Karpas-422 (cell line): ENCODE data around the gene STPG3. TPM values are rescaled to one million over a fixed set of nuclear protein-coding genes. Genes with fewer than 3 reads are reported as not detected.

Experiments used
- DNase-seq: peaks from one replicate; pipeline ENCODE4 v3.0.0-alpha.2; 2015
- H2AFZ ChIP-seq: fragments of 200-600 bp; sonication (generic); 2 replicates; pipeline ENCODE4 v1.6.1; 2014; ENCODE audit warnings: antibody characterized with exemption, low read length, mixed read lengths
- H3K27ac ChIP-seq: fragments of 200-600 bp; sonication (generic); 2 replicates; pipeline ENCODE4 v1.5.1; 2014; ENCODE audit warnings: mild to moderate bottlenecking, low read length, moderate library complexity
- H3K27me3 ChIP-seq: fragments of 200-600 bp; sonication (generic); 2 replicates; pipeline ENCODE4 v1.6.1; 2014; ENCODE audit warnings: low read length, mixed read lengths
- H3K36me3 ChIP-seq: fragments of 200-600 bp; sonication (generic); 2 replicates; pipeline ENCODE4 v1.6.1; 2014; ENCODE audit warnings: low read length, mixed read lengths; ENCODE audit not compliant: insufficient read depth
- H3K4me1 ChIP-seq: fragments of 200-600 bp; sonication (generic); 2 replicates; pipeline ENCODE4 v1.6.1; 2014; ENCODE audit warnings: mild to moderate bottlenecking, low read length, mixed read lengths
- H3K4me2 ChIP-seq: fragments of 200-600 bp; sonication (generic); 2 replicates; pipeline ENCODE4 v1.6.1; 2014; ENCODE audit warnings: low read length, low read depth, mild to moderate bottlenecking; ENCODE audit not compliant: poor library complexity, severe bottlenecking
- H3K4me3 ChIP-seq: fragments of 200-600 bp; sonication (generic); 2 replicates; pipeline ENCODE4 v1.5.1; 2014; ENCODE audit warnings: mild to moderate bottlenecking, antibody characterized with exemption, low read length, mixed read lengths
- H3K79me2 ChIP-seq: fragments of 200-600 bp; sonication (generic); 2 replicates; pipeline ENCODE4 v1.6.1; 2014; ENCODE audit warnings: mild to moderate bottlenecking, low read length, mixed read lengths
- H3K9ac ChIP-seq: fragments of 200-600 bp; sonication (generic); 2 replicates; pipeline ENCODE4 v1.6.0; 2014; ENCODE audit warnings: low read length
- H3K9me2 ChIP-seq: fragments of 200-600 bp; sonication (generic), shearing (Covaris generic); replicated peaks from 2 replicates; pipeline ENCODE4 v1.6.0; 2014; ENCODE audit warnings: mild to moderate bottlenecking, low read length, moderate library complexity; ENCODE audit not compliant: insufficient read depth
- H3K9me3 ChIP-seq: fragments of 300-700, 200-600 bp; sonication (generic); 2 replicates; pipeline ENCODE4 v1.6.1; 2014; ENCODE audit warnings: low read length, mixed read lengths
- H4K20me1 ChIP-seq: fragments of 200-600 bp; sonication (generic); 2 replicates; pipeline ENCODE4 v1.6.1; 2014; ENCODE audit warnings: mild to moderate bottlenecking, antibody characterized with exemption, low read length, low read depth; ENCODE audit not compliant: insufficient read depth
- total RNA-seq: library from RNA; depleted of rRNA; stranded (reverse); fragments of >200 nt; shearing (Covaris generic); gene quantifications from 2 replicates; pipeline ENCODE4 v1.2.3, GENCODE V29; 2014; ENCODE audit warnings: low replicate concordance

The STPG3 gene
- total RNA-seq, 1 experiment from 2014 or later, result 0.86 TPM

- no peak overlapping the region for H2AFZ ChIP-seq
- H3K36me3 ChIP-seq, result no peaks in the 10 kb centered on the region
- H4K20me1 ChIP-seq, result no peaks in the 10 kb centered on the region
- no peak overlapping the region for H3K9ac ChIP-seq
- no peaks in the 10 kb centered on the region for H3K9me3 ChIP-seq
- H3K4me3 ChIP-seq, result no peak overlapping the region
- H3K27me3 ChIP-seq, result no peaks in the 10 kb centered on the region
- H3K4me2 ChIP-seq, result no peak overlapping the region
- peaks cover 18% of the 10 kb centered on the region for H3K4me1 ChIP-seq
- no peaks in the 10 kb centered on the region for H3K79me2 ChIP-seq
- H3K9me2 ChIP-seq, result no peaks in the 10 kb centered on the region
- DNase-seq, result no peak
- no peak overlapping the region for H3K27ac ChIP-seq
Observed at GRCh38 chr9:137219757-137220316, 31.2 kb upstream of the STPG3 start.

DNA sequence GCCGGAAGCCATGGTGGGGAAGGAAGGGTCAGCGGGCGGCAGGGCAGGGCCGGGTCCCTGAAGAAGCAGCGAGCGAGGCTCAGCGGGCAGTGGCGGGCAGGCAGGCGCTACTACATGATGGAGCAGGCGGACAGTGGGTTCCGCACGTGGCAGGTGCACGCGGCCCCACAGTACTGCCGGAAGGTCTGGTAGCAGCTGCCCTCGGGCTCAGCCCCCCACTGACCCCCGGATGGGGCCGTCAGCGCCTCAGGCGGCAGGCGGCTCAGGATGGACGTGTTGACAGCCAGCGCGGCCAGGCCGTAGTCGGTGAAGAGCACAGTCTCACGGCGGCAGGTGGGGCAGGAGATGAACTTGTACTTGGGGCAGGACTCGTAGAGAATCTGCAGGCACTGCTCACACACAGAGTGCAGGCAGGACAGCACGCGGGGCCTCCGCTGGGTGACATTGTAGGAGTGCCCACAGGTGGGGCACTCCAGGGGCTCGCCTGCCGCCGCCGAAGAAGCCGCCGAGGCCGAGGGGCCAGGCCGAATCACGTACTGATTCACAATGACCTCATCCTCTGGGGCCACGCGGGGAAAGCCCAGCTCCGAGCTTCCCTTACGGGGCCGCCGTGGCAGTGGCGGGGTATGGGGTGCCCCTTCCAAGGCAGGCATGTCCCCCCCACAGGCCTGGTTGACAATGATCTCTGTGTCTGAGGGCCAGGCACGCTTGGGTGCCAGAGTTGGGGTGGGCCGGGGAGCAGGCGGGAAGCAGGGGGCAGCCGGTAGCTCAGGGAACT is 30.6 kb upstream of the STPG3 start:
- Histone ChIP-seq H3K27me3 (no peaks in the 10 kb centered on the region), H3K9ac (no peak overlapping the region), H3K4me3 (no peak overlapping the region), H3K4me2 (no peak overlapping the region), H3K9me2 (no peaks in the 10 kb centered on the region), H4K20me1 (no peaks in the 10 kb centered on the region), H3K27ac (no peak overlapping the region), H3K4me1 (peaks cover 22% of the 10 kb centered on the region), H3K36me3 (no peaks in the 10 kb centered on the region), H2AFZ (no peak overlapping the region), H3K9me3 (no peaks in the 10 kb centered on the region), H3K79me2 (no peaks in the 10 kb centered on the region)
- DNase-seq, result no peak

DNA sequence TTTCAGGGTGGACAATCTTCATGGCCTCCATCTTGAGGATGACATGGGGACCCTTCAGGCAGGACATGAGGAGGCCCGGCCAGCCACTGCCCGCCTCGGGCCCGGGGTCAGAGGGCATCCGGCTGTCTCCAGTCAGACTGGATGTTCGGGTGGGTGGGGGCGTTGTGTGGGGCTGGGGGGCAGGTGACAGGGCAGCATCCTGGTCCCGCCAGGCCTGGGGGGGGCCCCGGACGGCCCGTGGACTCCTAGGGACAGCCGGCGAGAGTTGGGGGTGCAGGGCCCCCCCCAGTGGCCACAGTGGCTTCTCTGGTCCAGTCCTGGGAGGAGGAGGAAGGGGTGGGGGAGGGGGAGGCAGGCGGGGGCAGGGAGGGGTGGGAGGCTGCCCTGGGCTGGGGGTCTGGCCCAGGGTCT is 30.0 kb upstream of the STPG3 start:
- Histone ChIP-seq H3K27ac (no peak overlapping the region), H3K9ac (no peak overlapping the region), H3K4me2 (no peak overlapping the region), H3K9me2 (no peaks in the 10 kb centered on the region), H2AFZ (no peak overlapping the region), H3K4me3 (no peak overlapping the region), H4K20me1 (no peaks in the 10 kb centered on the region), H3K9me3 (no peaks in the 10 kb centered on the region), H3K27me3 (no peaks in the 10 kb centered on the region), H3K4me1 (peaks cover 22% of the 10 kb centered on the region), H3K79me2 (no peaks in the 10 kb centered on the region), H3K36me3 (no peaks in the 10 kb centered on the region)
- no peak for DNase-seq

- Histone ChIP-seq H3K9me2 (no peaks in the 10 kb centered on the region), H3K27me3 (no peaks in the 10 kb centered on the region), H3K9ac (no peak overlapping the region), H4K20me1 (no peaks in the 10 kb centered on the region), H3K27ac (no peak overlapping the region), H3K4me1 (peaks cover 22% of the 10 kb centered on the region), H3K4me3 (no peak overlapping the region), H3K36me3 (no peaks in the 10 kb centered on the region), H3K79me2 (no peaks in the 10 kb centered on the region), H2AFZ (no peak overlapping the region), H3K4me2 (no peak overlapping the region), H3K9me3 (no peaks in the 10 kb centered on the region)
- DNase-seq, result no peak
Observed at GRCh38 chr9:137221506-137222111, 29.5 kb upstream of the STPG3 start.

DNA sequence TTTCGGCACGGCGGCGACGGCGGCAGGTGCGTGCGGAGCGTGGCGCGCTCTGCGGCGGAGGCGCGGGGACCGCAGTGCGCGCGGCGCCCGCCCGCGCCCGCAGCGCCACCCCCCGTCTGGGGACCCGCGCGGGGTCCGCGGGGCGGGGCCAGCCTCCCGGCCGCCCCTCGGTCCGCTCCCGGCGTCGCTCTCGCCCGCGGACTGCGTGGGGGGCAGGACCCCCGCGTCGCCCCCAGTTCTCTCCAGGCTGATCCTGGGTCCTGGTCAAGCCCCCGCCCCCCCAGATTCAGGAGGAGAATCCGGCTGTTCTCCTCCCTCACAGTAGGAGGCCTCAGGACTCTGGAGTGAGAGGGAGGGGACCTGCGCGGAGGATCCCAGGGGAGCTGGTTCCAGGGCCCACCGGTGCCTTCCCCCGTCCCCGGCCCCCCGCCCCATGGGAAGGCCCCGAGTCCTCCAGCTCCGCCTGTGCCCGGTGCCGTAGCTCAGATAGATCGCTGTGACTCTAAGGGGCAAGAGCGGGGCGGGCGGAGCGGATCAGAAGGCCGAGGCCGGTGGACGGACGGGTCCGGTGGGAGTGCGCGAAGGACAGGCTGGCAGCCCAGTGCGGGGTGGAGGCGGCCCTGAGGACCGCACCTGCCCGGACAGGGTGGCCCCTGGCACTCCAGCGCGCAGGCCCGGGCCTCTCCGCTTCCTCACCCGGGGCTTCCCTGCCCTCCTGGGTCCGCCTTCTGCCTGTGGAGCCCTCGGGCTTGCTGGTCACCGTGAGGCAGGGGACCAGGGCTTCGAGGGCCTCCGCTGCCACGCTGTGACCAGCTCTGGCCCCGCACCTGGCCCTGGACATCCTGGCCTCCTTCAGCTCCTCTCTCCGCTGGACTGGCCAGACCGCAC is 28.7 kb upstream of the STPG3 start, which contains the start of gene RNF208:
TSS of gene RNF208 (minus strand) at position 51 of the 888 bp plus-strand sequence. CDS start 1,028 bp downstream, outside the sequence.
- DNase-seq, result no peak
- Histone ChIP-seq H3K36me3 (no peaks in the 10 kb centered on the region), H4K20me1 (no peaks in the 10 kb centered on the region)

DNA sequence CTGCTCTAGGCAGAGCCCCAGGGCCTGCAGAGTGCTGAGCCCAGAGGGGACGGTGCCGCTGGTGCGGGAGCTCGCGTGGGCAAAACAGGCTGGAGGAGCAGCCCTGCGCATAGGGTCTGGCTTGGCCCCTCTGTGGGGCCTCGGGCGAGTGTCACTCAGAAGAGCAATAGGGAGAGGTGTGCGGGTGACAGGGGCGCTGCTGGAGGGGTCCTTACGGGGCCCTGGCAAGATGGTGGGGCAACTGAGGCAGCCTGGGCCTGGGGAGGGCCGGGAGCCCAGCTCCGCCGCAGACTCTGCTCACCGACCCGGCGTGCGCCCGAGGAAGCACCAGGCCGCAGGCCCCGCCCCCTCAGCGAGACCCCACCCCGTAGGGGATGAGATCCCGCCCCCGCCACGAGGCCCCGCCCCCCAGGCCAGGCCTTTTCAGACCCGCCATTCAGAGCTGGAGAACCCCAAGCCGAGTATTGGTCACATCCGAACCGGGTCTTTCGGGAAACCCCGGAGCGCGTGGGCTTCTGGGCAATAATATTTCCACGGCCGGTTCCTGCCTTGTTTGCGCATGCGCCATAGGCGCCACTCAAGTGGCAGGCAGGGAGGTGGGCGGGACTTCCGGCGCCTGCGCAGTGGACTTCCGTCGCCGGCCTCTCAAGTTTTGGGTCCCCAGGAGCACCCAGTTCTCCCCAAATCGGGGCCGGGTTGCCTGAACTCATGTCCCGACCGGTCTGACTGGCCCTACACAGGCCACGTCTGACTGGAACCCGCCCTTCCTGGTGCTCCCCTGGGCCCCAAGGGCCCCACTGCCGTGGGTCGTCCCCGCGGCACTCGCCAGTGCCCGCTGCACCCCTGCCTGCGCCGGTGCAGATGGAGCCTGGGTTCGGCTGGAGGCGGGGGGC is 27.8 kb upstream of the STPG3 start:
- no peaks in the 10 kb centered on the region for H3K36me3 ChIP-seq
- H2AFZ ChIP-seq, result no peak overlapping the region
- DNase-seq, result peak; percentile 99

More for the DNA sequence above, 28.7 kb upstream of the STPG3 start, which contains the start of gene RNF208:
- H3K4me2 ChIP-seq, result peak within 1 kb of the TSS; percentile 71
- no peaks in the 10 kb centered on the region for H3K9me2 ChIP-seq
- H3K79me2 ChIP-seq, result no peaks in the 10 kb centered on the region
- H3K4me1 ChIP-seq, result peaks cover 22% of the 10 kb centered on the region
- H3K9ac ChIP-seq, result peak within 1 kb of the TSS; percentile 98
- H3K9me3 ChIP-seq, result no peaks in the 10 kb centered on the region
- H2AFZ ChIP-seq, result no peak within 1 kb of the TSS
- no peak within 1 kb of the TSS for H3K27ac ChIP-seq
- H3K27me3 ChIP-seq, result no peaks in the 10 kb centered on the region
- H3K4me3 ChIP-seq, result peak within 1 kb of the TSS; percentile 98

DNA sequence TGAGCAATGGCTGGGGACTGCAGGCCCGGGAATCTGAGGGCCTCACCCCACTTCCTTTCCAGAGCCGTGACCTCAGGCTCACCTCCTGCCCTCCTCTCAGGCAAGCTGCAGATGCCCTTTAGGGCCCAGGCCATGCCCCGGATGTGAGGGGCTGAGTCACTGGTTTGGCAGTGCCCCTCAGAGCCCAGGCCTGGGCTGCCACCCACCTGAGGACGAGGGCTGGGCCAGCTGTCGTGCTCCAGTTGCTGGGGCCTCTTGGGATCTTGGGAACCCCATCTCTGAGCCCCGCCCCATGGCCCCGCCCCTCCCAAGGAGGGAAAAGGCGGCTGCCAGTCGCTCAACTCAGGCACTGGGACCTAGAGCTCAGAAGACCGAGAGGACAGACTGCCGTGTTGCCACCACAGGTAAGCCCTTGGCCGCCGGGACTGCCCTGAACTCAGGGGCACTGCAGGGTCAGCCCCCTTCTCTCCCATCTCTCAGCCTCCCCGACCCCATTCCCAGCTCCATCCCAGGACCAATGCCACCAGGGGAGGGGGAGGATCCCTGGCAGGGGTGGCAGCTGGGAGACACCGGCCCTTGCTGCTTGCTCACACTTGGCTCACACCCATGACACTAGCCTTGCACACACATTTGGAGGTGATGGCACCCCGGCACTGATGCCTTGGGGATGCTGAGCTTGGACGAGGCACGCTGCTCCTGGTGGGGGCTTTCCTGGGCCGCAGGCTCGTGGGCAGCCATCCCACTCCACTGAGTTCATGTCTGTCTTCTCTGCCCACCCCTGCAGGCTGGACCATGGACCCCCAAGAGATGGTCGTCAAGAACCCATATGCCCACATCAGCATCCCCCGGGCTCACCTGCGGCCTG is 26.0 kb upstream of the STPG3 start, which contains the start of gene CYSRT1:
TSS of gene CYSRT1 (plus strand) at position 345 of the 865 bp plus-strand sequence. CDS start at position 793, 448 bp downstream.
- Histone ChIP-seq H3K36me3 (no peaks in the 10 kb centered on the region), H2AFZ (no peak within 1 kb of the TSS), H3K4me1 (peaks cover 22% of the 10 kb centered on the region), H3K4me2 (peak within 1 kb of the TSS; percentile 81), H3K9me2 (no peaks in the 10 kb centered on the region), H3K9ac (peak within 1 kb of the TSS; percentile 98), H3K27me3 (no peaks in the 10 kb centered on the region), H3K27ac (peak within 1 kb of the TSS; percentile 74; the same call in 1 of the 2 replicates), H3K79me2 (no peaks in the 10 kb centered on the region), H3K4me3 (peak within 1 kb of the TSS; percentile 98), H4K20me1 (no peaks in the 10 kb centered on the region), H3K9me3 (no peaks in the 10 kb centered on the region)
- no peak for DNase-seq

More for the DNA sequence above, 27.8 kb upstream of the STPG3 start:
- H3K79me2 ChIP-seq, result no peaks in the 10 kb centered on the region
- H3K9me3 ChIP-seq, result no peaks in the 10 kb centered on the region
- no peaks in the 10 kb centered on the region for H4K20me1 ChIP-seq
- peak overlapping the region; percentile 81 for H3K4me2 ChIP-seq
- H3K4me3 ChIP-seq, result peak overlapping the region; percentile 98
- no peaks in the 10 kb centered on the region for H3K27me3 ChIP-seq
- H3K27ac ChIP-seq, result peak overlapping the region; percentile 74
- H3K9me2 ChIP-seq, result no peaks in the 10 kb centered on the region
- peak overlapping the region; percentile 98 for H3K9ac ChIP-seq
- H3K4me1 ChIP-seq, result peaks cover 22% of the 10 kb centered on the region
